ENCODE data around the gene ARID1B.

DNA sequence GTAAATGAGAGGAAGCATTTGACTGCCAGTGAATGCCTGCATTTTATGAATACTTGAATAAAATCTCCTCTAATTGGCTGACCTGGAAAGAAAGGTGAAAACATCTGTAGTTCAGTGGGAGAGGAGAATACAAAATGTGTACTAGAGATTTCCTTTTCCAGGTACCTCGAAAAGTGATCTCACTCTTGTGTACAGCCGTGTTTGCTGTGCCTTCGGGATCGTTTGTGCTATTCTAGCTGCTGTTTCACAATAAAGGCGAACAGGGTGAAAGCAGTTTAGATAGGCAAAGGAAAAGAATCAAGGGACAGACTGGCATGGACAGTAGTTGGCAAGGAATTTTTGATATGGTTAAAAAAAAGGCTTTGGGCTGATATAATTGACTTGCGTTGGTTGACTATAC is 112.3 kb downstream of the ARID1B start:
- TF ChIP-seq CTCF (IDR thresholded peaks at IDR 0.05; ENCODE audit: insufficient read depth, low read depth, low read length): no peak
- no peak for TF ChIP-seq EZH2 (IDR thresholded peaks at IDR 0.05; ENCODE audit: insufficient read depth, low read length)

Measured in astrocyte (in vitro differentiated cells and primary cell).